ENCODE data around the gene PCDHGB2. TPM values are rescaled to one million over a fixed set of nuclear protein-coding genes. Genes with fewer than 3 reads are reported as not detected.

Gene PCDHGB2
- total and polyA plus RNA-seq, 2 of the 8 experiments (the other 6 are each of a cell fraction or from before 2014, with no cell fraction given), result 1.9 to 2.9 TPM

DNA sequence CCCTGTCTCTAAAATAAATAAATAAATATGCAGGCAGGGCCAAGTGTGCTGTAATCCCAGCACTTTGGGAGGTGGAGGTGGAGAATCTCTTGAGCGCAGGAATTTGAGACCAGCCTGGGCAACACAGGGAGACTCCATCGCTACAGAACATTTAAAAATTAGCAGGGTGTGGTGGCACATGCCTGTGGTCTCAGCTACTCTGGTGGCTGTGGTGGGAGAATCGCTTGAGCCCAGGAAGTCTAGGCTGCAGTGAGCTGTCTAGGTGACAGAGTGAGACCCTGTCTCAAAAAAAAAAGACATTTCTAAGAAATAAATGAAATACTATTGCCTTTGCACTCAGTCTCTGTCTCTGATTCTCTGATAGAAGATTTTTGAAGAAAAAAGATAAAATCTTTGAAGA lies 51.8 kb downstream of the PCDHGB2 start:
- no peak for TF ChIP-seq KDM5A (IDR thresholded peaks at IDR 0.05; ENCODE audit: low read length)
- TF ChIP-seq POLR2AphosphoS5 (IDR thresholded peaks at IDR 0.05; ENCODE audit: low read depth, low read length), result no peak
- TF ChIP-seq HDAC2 (IDR thresholded peaks at IDR 0.05; ENCODE audit: borderline replicate concordance in 1 of 2, low read depth in 2 of 2, low read length in 2 of 2), result no peak
- TF ChIP-seq, protein P1, sequence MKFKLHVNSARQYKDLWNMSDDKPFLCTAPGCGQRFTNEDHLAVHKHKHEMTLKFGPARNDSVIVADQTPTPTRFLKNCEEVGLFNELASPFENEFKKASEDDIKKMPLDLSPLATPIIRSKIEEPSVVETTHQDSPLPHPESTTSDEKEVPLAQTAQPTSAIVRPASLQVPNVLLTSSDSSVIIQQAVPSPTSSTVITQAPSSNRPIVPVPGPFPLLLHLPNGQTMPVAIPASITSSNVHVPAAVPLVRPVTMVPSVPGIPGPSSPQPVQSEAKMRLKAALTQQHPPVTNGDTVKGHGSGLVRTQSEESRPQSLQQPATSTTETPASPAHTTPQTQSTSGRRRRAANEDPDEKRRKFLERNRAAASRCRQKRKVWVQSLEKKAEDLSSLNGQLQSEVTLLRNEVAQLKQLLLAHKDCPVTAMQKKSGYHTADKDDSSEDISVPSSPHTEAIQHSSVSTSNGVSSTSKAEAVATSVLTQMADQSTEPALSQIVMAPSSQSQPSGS (IDR thresholded peaks at IDR 0.05; ENCODE audit: low read length), result no peak
- TF ChIP-seq KDM1A (IDR thresholded peaks at IDR 0.05; ENCODE audit: borderline replicate concordance, low read length), result no peak
- no peak for TF ChIP-seq CEBPB (IDR thresholded peaks at IDR 0.05; ENCODE audit: low read depth, low read length)
- no peak for TF ChIP-seq SRF (IDR thresholded peaks at IDR 0.05; ENCODE audit: low read depth, low read length)
- TF ChIP-seq EGR1 (IDR thresholded peaks at IDR 0.05; ENCODE audit: borderline replicate concordance, low read depth, low read length), result no peak
- TF ChIP-seq GTF2F1 (IDR thresholded peaks at IDR 0.05; ENCODE audit: borderline replicate concordance, low read depth, low read length), result no peak
- no peak for TF ChIP-seq SP1 (IDR thresholded peaks at IDR 0.05; ENCODE audit: low read depth, low read length)
- no peak for DNase-seq (ENCODE audit: low read depth in 1 of 2, low spot score in 2 of 2)
- H4K91ac ChIP-seq (replicated peaks; ENCODE audit: insufficient read length, low read length), result no peak overlapping the region
- H3K4me1 ChIP-seq (replicated peaks in 1 of 4; ENCODE audit: control insufficient read depth in 3 of 4, insufficient read depth in 4 of 4, low read length in 3 of 4), result no peaks in the 10 kb centered on the region
- H3K9me3 ChIP-seq (ENCODE audit: insufficient read depth in 2 of 2, low read depth in 1 of 2, low read length in 1 of 2), result peaks cover 2 to 8% of the 10 kb centered on the region in 2 experiments; a peak in 2 of 4 replicates
- H2BK12ac ChIP-seq (ENCODE audit: low read depth, low read length), result no peak overlapping the region
- peaks cover 0 to 3% (median 0%) of the 10 kb centered on the region in 4 experiments; a peak in 1 of 8 replicates for H3K36me3 ChIP-seq (ENCODE audit: control insufficient read depth in 2 of 4, insufficient read depth in 4 of 4, low read length in 3 of 4)
- 84% methylated on average over 3 of the region's 3 CpGs; no CpG with 5 or more reads in 1 of the 2 experiments for WGBS, 2 experiments (ENCODE audit: extremely low coverage in 1 of 2, insufficient coverage in 1 of 2, insufficient read length in 1 of 2, insufficient replicate concordance in 2 of 2, low coverage in 1 of 2, low lambda C conversion rate in 2 of 2, missing lambda C conversion rate in 1 of 2)
- H3K23me2 ChIP-seq (ENCODE audit: low read depth, low read length), result peaks cover 2% of the 10 kb centered on the region; the same call in 1 of the 2 replicates
- no peak overlapping the region for H3K27ac ChIP-seq (ENCODE audit: low read depth, low read length)
- H4K5ac ChIP-seq (ENCODE audit: insufficient read length, low read depth, low read length), result no peak overlapping the region
- no peak overlapping the region for H3K9ac ChIP-seq (replicated peaks in 1 of 4; ENCODE audit: extremely low read depth in 1 of 4, low read depth in 3 of 4, low read length in 3 of 4)
- no peak overlapping the region for H3K4ac ChIP-seq (replicated peaks; ENCODE audit: insufficient read length, low read depth, low read length)
- H3K27me3 ChIP-seq (replicated peaks in 1 of 4; ENCODE audit: control insufficient read depth in 3 of 4, extremely low read depth in 1 of 4, insufficient read depth in 3 of 4, low read length in 3 of 4), result peaks cover 0 to 10% (median 6%) of the 10 kb centered on the region in 4 experiments; a peak in 6 of 7 replicates
- no peak overlapping the region for H2BK15ac ChIP-seq (ENCODE audit: low read length)
- FAIRE-seq, result no peak
- no peak overlapping the region for H3K4me3 ChIP-seq (ENCODE audit: extremely low read depth in 1 of 4, insufficient read depth in 2 of 4, low read depth in 3 of 4, low read length in 4 of 4)
- H2BK120ac ChIP-seq (replicated peaks; ENCODE audit: low read depth, low read length), result no peak overlapping the region
- POLR2A ChIA-PET (ENCODE audit: partially characterized antibody), result no interaction called here
- H4K20me1 ChIP-seq (replicated peaks in 1 of 2; ENCODE audit: control insufficient read depth in 1 of 2, insufficient read depth in 2 of 2, low read length in 2 of 2), result peaks cover 0 to 1% of the 10 kb centered on the region in 2 experiments
- H2BK5ac ChIP-seq (ENCODE audit: low read depth, low read length), result no peak overlapping the region
- no peak overlapping the region for H2BK20ac ChIP-seq (ENCODE audit: low read length)
- no peak overlapping the region for H3K14ac ChIP-seq (ENCODE audit: insufficient read length)
- H3K18ac ChIP-seq (ENCODE audit: extremely low read depth, low read length), result no peak overlapping the region
- no peak overlapping the region for H3K56ac ChIP-seq (replicated peaks; ENCODE audit: insufficient read length, low read depth, low read length)
- no peak overlapping the region for H2AFZ ChIP-seq (ENCODE audit: low read length)
- H3K79me1 ChIP-seq (ENCODE audit: low read depth, low read length), result no peaks in the 10 kb centered on the region
- H3K23ac ChIP-seq (ENCODE audit: insufficient read length), result no peak overlapping the region
- H3K4me2 ChIP-seq (ENCODE audit: insufficient read depth in 1 of 2, low read depth in 2 of 2, low read length in 2 of 2), result no peak overlapping the region
- H3K79me2 ChIP-seq (ENCODE audit: control insufficient read depth in 1 of 2, insufficient read depth in 2 of 2, low read length in 2 of 2), result no peaks in the 10 kb centered on the region
- CTCF ChIA-PET (ENCODE audit: partially characterized antibody), result interaction anchor here (0.8 to 23.3 kb wide), 18 partner anchors 10 to 212 kb away, joined by 3 to 1236 read pairs (median 15); partner anchors contain the start of genes PCDHB11, PCDHB14, PCDHGA1 and PCDHGA11
- no peak overlapping the region; the same call in 1 of the 2 replicates for H4K8ac ChIP-seq (ENCODE audit: extremely low read depth, insufficient read depth, low read length)
- H2AK5ac ChIP-seq (ENCODE audit: low read depth, low read length), result no peak overlapping the region

Measured in H1 (cell line).